K562 (cell line): ENCODE data around the gene PFDN2. TPM values are rescaled to one million over a fixed set of nuclear protein-coding genes. Genes with fewer than 3 reads are reported as not detected.

ENCODE experiments used
- ARHGAP35 ChIP-seq: fragments of 450-650 bp; IDR thresholded peaks from 2 replicates; pipeline ENCODE4 v1.6.1; 2018; ENCODE audit not compliant: partially characterized antibody
- FOXA3 ChIP-seq, 2 experiments: fragments of 450-650 bp in 1 of 2; sonication (generic) in 1 of 2; formaldehyde crosslinking; IDR thresholded peaks in 1 of 2; conservative IDR thresholded peaks in 1 of 2; 2 replicates each; pipeline versions ENCODE4 v1.4.0 to v1.8.0; 2020 to 2022; ENCODE audit warnings: mild to moderate bottlenecking in 2 of 2, missing genetic modification reagents in 1 of 2
- GABPB1 ChIP-seq: sonication (generic); formaldehyde crosslinking; IDR thresholded peaks from 2 replicates; pipeline ENCODE4 v1.8.0; 2022; ENCODE audit warnings: mild to moderate bottlenecking, missing genetic modification reagents
- HMG20B ChIP-seq: fragments of 250-450 bp; sonication (Bioruptor Pico); IDR thresholded peaks from 2 replicates; pipeline ENCODE4 v1.5.0; 2021; ENCODE audit warnings: mild to moderate bottlenecking
- KDM1A ChIP-seq, 2 experiments: fragments of 450-650 bp; IDR thresholded peaks; 2 replicates each; pipeline ENCODE4 v1.6.1; 2016; ENCODE audit warnings: mild to moderate bottlenecking in 2 of 2
- RBBP5 ChIP-seq: fragments of 200-600 bp; sonication (generic); IDR thresholded peaks from 2 replicates; pipeline ENCODE4 v1.6.1; 2012; ENCODE audit warnings: borderline replicate concordance, mild to moderate bottlenecking, low read length, control low read depth, inconsistent platforms; ENCODE audit not compliant: insufficient read depth, poor library complexity, severe bottlenecking
- SMARCA5 ChIP-seq: fragments of 450-650 bp; IDR thresholded peaks from 2 replicates; pipeline ENCODE4 v1.6.1; 2016
- ZC3H11A ChIP-seq: IDR thresholded peaks from 2 replicates; pipeline ENCODE4 v1.6.1; 2012; ENCODE audit warnings: low read depth, low read length, improper control_type of control experiment
- ZNF75A ChIP-seq: fragments of 450-650 bp; formaldehyde crosslinking; IDR thresholded peaks from 2 replicates; pipeline ENCODE4 v1.4.0; 2020; ENCODE audit warnings: mild to moderate bottlenecking
- polyA plus RNA-seq, 8 experiments: library from polyadenylated mRNA; depleted of rRNA in 4 of 8; stranded (reverse) in 5 of 8; unstranded in 3 of 8; fragments of >200 nt; fragmentation: Nextera tagmentation in 2 of 8; fragmentation: Illumina TruSeq in 1 of 8; extraction: Ambion mirVana in 2 of 8; extraction: Trizol in 1 of 8; gene quantifications; 2 replicates each; pipeline versions ENCODE4 v1.2.1 to v1.2.3, GENCODE V29; 2011 to 2014; ENCODE audit warnings: inconsistent platforms in 1 of 8, missing spikeins in 1 of 8
- total RNA-seq, 7 experiments: library from RNA; depleted of rRNA in 6 of 7; stranded (reverse); fragments of >200 nt in 6 of 7; fragmentation: Illumina TruSeq in 2 of 7; extraction: Trizol in 2 of 7; gene quantifications; 2 replicates each; pipeline versions ENCODE4 v1.2.1 to v1.2.3, GENCODE V29; 2011 to 2021; ENCODE audit warnings: low replicate concordance in 1 of 7
- TF ChIP-seq, protein P1 (sequence below): fragments of 250-450 bp; sonication (Bioruptor Pico); IDR thresholded peaks from 2 replicates; pipeline ENCODE4 v1.5.0; 2022; ENCODE audit warnings: mild to moderate bottlenecking
- TF ChIP-seq, protein P2 (sequence below): fragments of 450-650 bp; formaldehyde crosslinking; conservative IDR thresholded peaks from 2 replicates; pipeline ENCODE4 v1.4.0; 2022; ENCODE audit warnings: mild to moderate bottlenecking, missing genetic modification characterization
- TF ChIP-seq, protein P3 (sequence below): fragments of 200-800 bp; sonication (Bioruptor generic); IDR thresholded peaks from 2 replicates; pipeline ENCODE4 v1.6.1; 2017; ENCODE audit warnings: missing genetic modification characterization, missing compliant biosample characterization
- TF ChIP-seq, protein P4 (sequence below): IDR thresholded peaks from 3 replicates; pipeline ENCODE4 v1.6.1; 2011; ENCODE audit warnings: borderline replicate concordance, mild to moderate bottlenecking, moderate library complexity; ENCODE audit not compliant: insufficient read length; ENCODE audit errors: extremely low read depth
- TF ChIP-seq, protein P5 (sequence below), 2 experiments: fragments of 200-800 bp in 1 of 2; sonication (Bioruptor generic) in 1 of 2; sonication (generic) in 1 of 2; formaldehyde crosslinking in 1 of 2; IDR thresholded peaks in 1 of 2; conservative IDR thresholded peaks in 1 of 2; 2 replicates each; pipeline versions ENCODE4 v1.5.0 to v1.6.1; 2016 to 2020; ENCODE audit warnings: missing compliant biosample characterization in 1 of 2, missing genetic modification characterization in 1 of 2, missing genetic modification reagents in 1 of 2

The PFDN2 gene
- total and polyA plus RNA-seq, 9 of the 15 experiments (the other 6 are each of a cell fraction or from before 2014, with no cell fraction given): 50.2 to 361 (median 144) TPM

DNA sequence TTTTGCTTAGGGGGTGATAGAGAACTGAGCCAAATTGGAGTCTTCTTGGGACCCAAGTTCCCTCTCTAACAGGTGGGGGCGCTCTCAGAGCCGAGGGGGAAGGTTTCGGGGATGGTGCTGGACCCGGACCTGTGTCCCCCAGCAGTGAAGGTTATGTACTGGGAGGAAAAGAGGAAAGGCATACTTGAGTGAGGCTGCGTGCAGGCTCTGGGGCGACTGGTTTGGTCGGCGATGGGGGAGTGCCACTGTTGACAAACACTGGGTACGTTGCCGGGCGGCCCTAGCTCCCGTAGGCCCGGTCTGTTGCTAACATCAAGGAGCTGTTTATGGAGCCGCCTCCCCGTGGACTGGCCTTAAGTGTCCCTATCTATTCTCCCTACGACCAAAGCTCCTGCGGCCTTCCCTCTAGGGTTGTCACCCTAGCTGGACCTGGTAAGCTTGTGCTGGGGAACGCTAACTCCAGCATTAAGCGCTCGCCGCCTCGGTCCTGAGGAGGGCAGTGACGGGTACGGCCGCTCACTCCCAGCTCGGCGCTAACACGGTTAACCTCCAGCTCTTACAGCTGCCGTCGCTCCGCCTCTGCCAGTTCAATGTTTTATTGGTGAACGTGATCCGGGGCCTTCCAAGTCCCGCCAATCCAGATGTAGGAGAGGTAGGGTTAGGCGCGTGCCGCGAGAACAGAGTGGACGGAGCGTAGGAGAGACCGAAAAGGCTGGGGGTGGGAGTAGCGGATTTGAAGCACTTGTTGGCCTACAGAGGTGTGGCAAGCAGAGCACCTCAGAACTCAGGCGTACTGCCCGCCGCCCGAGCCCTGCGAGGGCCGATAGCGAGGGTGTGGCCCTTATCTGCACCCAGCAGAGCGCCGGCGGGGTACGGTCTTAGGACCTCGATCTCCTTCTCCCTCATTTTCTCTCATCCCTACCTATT is 48.2 kb upstream of the PFDN2 start, which contains the start of gene PPOX (continued):
- TF ChIP-seq, protein P1, sequence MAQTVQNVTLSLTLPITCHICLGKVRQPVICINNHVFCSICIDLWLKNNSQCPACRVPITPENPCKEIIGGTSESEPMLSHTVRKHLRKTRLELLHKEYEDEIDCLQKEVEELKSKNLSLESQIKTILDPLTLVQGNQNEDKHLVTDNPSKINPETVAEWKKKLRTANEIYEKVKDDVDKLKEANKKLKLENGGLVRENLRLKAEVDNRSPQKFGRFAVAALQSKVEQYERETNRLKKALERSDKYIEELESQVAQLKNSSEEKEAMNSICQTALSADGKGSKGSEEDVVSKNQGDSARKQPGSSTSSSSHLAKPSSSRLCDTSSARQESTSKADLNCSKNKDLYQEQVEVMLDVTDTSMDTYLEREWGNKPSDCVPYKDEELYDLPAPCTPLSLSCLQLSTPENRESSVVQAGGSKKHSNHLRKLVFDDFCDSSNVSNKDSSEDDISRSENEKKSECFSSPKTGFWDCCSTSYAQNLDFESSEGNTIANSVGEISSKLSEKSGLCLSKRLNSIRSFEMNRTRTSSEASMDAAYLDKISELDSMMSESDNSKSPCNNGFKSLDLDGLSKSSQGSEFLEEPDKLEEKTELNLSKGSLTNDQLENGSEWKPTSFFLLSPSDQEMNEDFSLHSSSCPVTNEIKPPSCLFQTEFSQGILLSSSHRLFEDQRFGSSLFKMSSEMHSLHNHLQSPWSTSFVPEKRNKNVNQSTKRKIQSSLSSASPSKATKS (CRISPR knock-in tag): no peak
- TF ChIP-seq KDM1A (IDR thresholded peaks at IDR 0.05): peak; percentile 93 to 94
- TF ChIP-seq RBBP5: peak; percentile 74
- no peak for TF ChIP-seq ARHGAP35
- TF ChIP-seq GABPB1 (CRISPR knock-in tag): peak; percentile 68
- TF ChIP-seq, protein P2, sequence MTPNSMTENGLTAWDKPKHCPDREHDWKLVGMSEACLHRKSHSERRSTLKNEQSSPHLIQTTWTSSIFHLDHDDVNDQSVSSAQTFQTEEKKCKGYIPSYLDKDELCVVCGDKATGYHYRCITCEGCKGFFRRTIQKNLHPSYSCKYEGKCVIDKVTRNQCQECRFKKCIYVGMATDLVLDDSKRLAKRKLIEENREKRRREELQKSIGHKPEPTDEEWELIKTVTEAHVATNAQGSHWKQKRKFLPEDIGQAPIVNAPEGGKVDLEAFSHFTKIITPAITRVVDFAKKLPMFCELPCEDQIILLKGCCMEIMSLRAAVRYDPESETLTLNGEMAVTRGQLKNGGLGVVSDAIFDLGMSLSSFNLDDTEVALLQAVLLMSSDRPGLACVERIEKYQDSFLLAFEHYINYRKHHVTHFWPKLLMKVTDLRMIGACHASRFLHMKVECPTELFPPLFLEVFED (CRISPR knock-in tag): no peak
- TF ChIP-seq, protein P3, sequence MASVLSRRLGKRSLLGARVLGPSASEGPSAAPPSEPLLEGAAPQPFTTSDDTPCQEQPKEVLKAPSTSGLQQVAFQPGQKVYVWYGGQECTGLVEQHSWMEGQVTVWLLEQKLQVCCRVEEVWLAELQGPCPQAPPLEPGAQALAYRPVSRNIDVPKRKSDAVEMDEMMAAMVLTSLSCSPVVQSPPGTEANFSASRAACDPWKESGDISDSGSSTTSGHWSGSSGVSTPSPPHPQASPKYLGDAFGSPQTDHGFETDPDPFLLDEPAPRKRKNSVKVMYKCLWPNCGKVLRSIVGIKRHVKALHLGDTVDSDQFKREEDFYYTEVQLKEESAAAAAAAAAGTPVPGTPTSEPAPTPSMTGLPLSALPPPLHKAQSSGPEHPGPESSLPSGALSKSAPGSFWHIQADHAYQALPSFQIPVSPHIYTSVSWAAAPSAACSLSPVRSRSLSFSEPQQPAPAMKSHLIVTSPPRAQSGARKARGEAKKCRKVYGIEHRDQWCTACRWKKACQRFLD (CRISPR knock-in tag): peak; percentile 85
- TF ChIP-seq, protein P4, sequence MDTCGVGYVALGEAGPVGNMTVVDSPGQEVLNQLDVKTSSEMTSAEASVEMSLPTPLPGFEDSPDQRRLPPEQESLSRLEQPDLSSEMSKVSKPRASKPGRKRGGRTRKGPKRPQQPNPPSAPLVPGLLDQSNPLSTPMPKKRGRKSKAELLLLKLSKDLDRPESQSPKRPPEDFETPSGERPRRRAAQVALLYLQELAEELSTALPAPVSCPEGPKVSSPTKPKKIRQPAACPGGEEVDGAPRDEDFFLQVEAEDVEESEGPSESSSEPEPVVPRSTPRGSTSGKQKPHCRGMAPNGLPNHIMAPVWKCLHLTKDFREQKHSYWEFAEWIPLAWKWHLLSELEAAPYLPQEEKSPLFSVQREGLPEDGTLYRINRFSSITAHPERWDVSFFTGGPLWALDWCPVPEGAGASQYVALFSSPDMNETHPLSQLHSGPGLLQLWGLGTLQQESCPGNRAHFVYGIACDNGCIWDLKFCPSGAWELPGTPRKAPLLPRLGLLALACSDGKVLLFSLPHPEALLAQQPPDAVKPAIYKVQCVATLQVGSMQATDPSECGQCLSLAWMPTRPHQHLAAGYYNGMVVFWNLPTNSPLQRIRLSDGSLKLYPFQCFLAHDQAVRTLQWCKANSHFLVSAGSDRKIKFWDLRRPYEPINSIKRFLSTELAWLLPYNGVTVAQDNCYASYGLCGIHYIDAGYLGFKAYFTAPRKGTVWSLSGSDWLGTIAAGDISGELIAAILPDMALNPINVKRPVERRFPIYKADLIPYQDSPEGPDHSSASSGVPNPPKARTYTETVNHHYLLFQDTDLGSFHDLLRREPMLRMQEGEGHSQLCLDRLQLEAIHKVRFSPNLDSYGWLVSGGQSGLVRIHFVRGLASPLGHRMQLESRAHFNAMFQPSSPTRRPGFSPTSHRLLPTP: no peak
- TF ChIP-seq FOXA3 (CRISPR knock-in tag; conservative IDR thresholded peaks at IDR 0.05 in 1 of 2, IDR thresholded peaks at IDR 0.05 in 1 of 2): 0 out of 4 replicates have a peak, but pooled peaks have one; percentile 35 to 37
- no peak for TF ChIP-seq HMG20B (CRISPR knock-in tag)
- TF ChIP-seq SMARCA5: peak; percentile 77; the same call in 1 of the 2 replicates
- no peak for TF ChIP-seq ZNF75A (CRISPR knock-in tag)
- no peak for TF ChIP-seq ZC3H11A
- TF ChIP-seq, protein P5, sequence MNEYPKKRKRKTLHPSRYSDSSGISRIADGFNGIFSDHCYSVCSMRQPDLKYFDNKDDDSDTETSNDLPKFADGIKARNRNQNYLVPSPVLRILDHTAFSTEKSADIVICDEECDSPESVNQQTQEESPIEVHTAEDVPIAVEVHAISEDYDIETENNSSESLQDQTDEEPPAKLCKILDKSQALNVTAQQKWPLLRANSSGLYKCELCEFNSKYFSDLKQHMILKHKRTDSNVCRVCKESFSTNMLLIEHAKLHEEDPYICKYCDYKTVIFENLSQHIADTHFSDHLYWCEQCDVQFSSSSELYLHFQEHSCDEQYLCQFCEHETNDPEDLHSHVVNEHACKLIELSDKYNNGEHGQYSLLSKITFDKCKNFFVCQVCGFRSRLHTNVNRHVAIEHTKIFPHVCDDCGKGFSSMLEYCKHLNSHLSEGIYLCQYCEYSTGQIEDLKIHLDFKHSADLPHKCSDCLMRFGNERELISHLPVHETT (CRISPR knock-in tag; conservative IDR thresholded peaks at IDR 0.05 in 1 of 2, IDR thresholded peaks at IDR 0.05 in 1 of 2): peak in 1 of 2 experiments; percentile 88; a peak in 2 of 4 replicates
